Heart right ventricle (tissue), 16 donors: Measurements from ENCODE around the gene NFKB1. TPM values are rescaled to one million over a fixed set of nuclear protein-coding genes. Genes with fewer than 3 reads are reported as not detected.
A peak's percentile ranks its signal among the peaks of the same experiment; 100 is the strongest.

Experiments
- ATAC-seq, 8 donors: fragments of 200-7000 bp; cut with Tn5 transposase; one replicate each; pipeline ENCODE4 v1.9.1; 2020; ENCODE audit warnings: mild to moderate bottlenecking in 8 of 8, moderate library complexity in 8 of 8, moderate number of reproducible peaks in 1 of 8
- DNase-seq, 2 donors: peaks; one replicate each; pipeline ENCODE4 v3.0.0-alpha.2; 2020
- H3K27ac ChIP-seq, 10 donors: fragments of 200-600 bp; sonication (generic) in 2 of 10; one replicate each; pipeline versions ENCODE4 v1.5.0 to v1.8.0; 2020 to 2022; ENCODE audit warnings: mild to moderate bottlenecking in 3 of 10
- H3K27me3 ChIP-seq, 7 donors: fragments of 200-600 bp; one replicate each; pipeline ENCODE4 v1.8.0; 2021 to 2022; ENCODE audit warnings: mild to moderate bottlenecking in 2 of 7
- H3K36me3 ChIP-seq, 9 donors: fragments of 200-600 bp; sonication (generic) in 1 of 9; one replicate each; pipeline versions ENCODE4 v1.5.0 to v1.8.0; 2020 to 2022; ENCODE audit warnings: mild to moderate bottlenecking in 2 of 9
- H3K4me1 ChIP-seq, 9 donors: fragments of 200-600 bp; sonication (generic) in 1 of 9; one replicate each; pipeline versions ENCODE4 v1.5.0 to v1.8.0; 2020 to 2022; ENCODE audit warnings: mild to moderate bottlenecking in 4 of 9
- H3K4me3 ChIP-seq, 10 donors: fragments of 200-600 bp; sonication (generic) in 2 of 10; one replicate each; pipeline versions ENCODE4 v1.5.0 to v1.8.0; 2020 to 2022; ENCODE audit warnings: mild to moderate bottlenecking in 7 of 10, moderate library complexity in 2 of 10
- H3K9me3 ChIP-seq, 11 donors: fragments of 200-600 bp in 10 of 11; sonication (generic) in 2 of 11; one replicate each; pipeline versions ENCODE4 v1.5.0 to v1.8.0; 2013 to 2022; ENCODE audit warnings: mild to moderate bottlenecking in 2 of 11, control low read depth in 1 of 11, moderate library complexity in 1 of 11
- WGBS, 2 donors: extraction: QIAGEN DNeasy Blood & Tissue Kit; methylation state at CpG; one replicate each; pipeline ENCODE4 v1.1.7; 2013; ENCODE audit warnings: inconsistent platforms in 1 of 2; 5-methylcytosine and 5-hydroxymethylcytosine counted together
- intact Hi-C, 10 donors: fragments of 100-400 bp; cut with DNase I; formaldehyde crosslinking; loops; one replicate each; pipeline versions ENCODE4 v1.11.1 to v1.14.2; 2022
- long read RNA-seq, 3 donors: library from polyadenylated mRNA; unstranded; transcript quantifications; one replicate each; pipeline ENCODE4 v2.0.0, GENCODE V29; 2020 to 2021
- polyA plus RNA-seq, 2 donors: library from polyadenylated mRNA; stranded (reverse); fragments of 200-250 nt; gene quantifications; one replicate each; pipeline ENCODE4 v1.2.3, GENCODE V29; 2013
- total RNA-seq, 10 donors: library from RNA; stranded (reverse); fragmentation: NEBNext Ultra II Directional in 3 of 10; extraction: Animal tissue kit (Norgen Biotek cat#: 25700) in 3 of 10; gene quantifications; one replicate each; pipeline versions ENCODE4 v1.2.1 to v1.2.4, GENCODE V29; 2021 to 2023
- TF ChIP-seq, protein P1 (sequence below), 9 donors: fragments of 200-600 bp; sonication (generic) in 2 of 9; IDR thresholded peaks; one replicate each; pipeline versions ENCODE4 v1.5.0 to v1.8.0; 2021 to 2022; ENCODE audit warnings: antibody characterized with exemption in 9 of 9, mild to moderate bottlenecking in 5 of 9, moderate library complexity in 1 of 9
- donor health status: Arrhythmogenic right ventricular cardiomyopathy.
- donor health status: ischemic (EF 13 %, LVEDD 7.1; RV severe dilation, severe dysfunction).
- donor health status: healthy with polysubstance abuse.
- donor health status: DM: no; HTN: yes; CAD: no.
- donor health status: DM: no; HTN: no; CAD: no.
- donor health status: ischemic (EF 25% LVEDD 6.9; RV normal size, moderate dysfunction).
- donor health status: ischemic (EF 25% LVEDD 5.7; RV mildly dilated, moderate dysfunction).
- donor health status: healthy.
- donor health status: DM: yes; HTN: yes; CAD: no.
- donor health status: Ischemic cardiomyopathy.
- donor health status: ischemic (EF 35%, LVEDD 5.7; RV mildly dilated, moderate dysfunction).
- donor health status: nonischemic (EF 11% LVEDD 7.7; RV severe dilation, severe dysfunction).
- donor health status: DM: yes; HTN: yes; CAD: no.
- donor health status: PGD.
- donor health status: ischemic (EF 29% LVEDD 5.4; RV normal size, mild dysfunction).
- donor health status: nonischemic (EF 23%, LVEDD 6.1; RV moderate dilation, normal function).

NFKB1 gene, protein sequence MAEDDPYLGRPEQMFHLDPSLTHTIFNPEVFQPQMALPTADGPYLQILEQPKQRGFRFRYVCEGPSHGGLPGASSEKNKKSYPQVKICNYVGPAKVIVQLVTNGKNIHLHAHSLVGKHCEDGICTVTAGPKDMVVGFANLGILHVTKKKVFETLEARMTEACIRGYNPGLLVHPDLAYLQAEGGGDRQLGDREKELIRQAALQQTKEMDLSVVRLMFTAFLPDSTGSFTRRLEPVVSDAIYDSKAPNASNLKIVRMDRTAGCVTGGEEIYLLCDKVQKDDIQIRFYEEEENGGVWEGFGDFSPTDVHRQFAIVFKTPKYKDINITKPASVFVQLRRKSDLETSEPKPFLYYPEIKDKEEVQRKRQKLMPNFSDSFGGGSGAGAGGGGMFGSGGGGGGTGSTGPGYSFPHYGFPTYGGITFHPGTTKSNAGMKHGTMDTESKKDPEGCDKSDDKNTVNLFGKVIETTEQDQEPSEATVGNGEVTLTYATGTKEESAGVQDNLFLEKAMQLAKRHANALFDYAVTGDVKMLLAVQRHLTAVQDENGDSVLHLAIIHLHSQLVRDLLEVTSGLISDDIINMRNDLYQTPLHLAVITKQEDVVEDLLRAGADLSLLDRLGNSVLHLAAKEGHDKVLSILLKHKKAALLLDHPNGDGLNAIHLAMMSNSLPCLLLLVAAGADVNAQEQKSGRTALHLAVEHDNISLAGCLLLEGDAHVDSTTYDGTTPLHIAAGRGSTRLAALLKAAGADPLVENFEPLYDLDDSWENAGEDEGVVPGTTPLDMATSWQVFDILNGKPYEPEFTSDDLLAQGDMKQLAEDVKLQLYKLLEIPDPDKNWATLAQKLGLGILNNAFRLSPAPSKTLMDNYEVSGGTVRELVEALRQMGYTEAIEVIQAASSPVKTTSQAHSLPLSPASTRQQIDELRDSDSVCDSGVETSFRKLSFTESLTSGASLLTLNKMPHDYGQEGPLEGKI
- 10 to 100 TPM; 17.0 to 30.3 (median 20.6) TPM for total RNA-seq
- polyA plus RNA-seq, result 1 to 10 TPM; 4.5 to 7.9 TPM
- long read RNA-seq, donor 1, full-length matches to known transcripts, result 45 of 62 reads
- long read RNA-seq, donor 1, partial matches to known transcripts, result 11 of 62 reads
- long read RNA-seq, donor 1, other reads (novel, unspliced or antisense), result 6 of 62 reads
- long read RNA-seq, donor 2, full-length matches to known transcripts, result 40 of 55 reads
- long read RNA-seq, donor 2, partial matches to known transcripts, result 9 of 55 reads
- long read RNA-seq, donor 2, other reads (novel, unspliced or antisense), result 6 of 55 reads
- long read RNA-seq, donor 3, full-length matches to known transcripts, result 16 of 31 reads
- long read RNA-seq, donor 3, partial matches to known transcripts, result 12 of 31 reads
- long read RNA-seq, donor 3, other reads (novel, unspliced or antisense), result 3 of 31 reads

DNA sequence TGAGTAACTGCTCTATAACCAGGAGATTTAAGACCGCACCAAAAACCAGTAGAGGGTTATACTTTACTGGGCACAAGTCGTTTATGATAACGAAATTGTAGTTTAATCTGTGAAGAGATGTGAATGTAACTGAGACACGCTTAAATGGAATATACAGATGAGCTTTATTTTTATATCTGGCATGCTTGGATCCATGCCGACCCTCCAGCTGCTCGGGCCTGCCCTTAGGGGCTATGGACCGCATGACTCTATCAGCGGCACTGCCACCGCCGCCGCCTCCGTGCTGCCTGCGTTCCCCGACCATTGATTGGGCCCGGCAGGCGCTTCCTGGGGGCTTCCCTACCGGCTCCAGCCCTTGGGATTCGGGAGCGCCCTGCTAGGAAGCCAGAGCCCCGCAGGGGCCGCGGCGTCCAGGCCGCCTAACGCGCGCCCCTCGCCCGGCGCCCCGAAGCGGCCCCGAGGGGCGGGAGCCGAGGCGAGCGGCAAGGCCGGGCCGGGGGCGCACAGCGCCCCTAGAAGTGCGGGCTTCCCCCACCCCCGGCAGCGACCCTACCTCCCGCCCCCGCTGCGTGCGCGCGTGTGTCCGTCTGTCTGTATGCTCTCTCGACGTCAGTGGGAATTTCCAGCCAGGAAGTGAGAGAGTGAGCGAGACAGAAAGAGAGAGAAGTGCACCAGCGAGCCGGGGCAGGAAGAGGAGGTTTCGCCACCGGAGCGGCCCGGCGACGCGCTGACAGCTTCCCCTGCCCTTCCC is at the start of gene NFKB1:
NFKB1 (plus strand) TSS at position 664 of the 751 bp plus-strand sequence. CDS start 24,160 bp downstream, outside the sequence.
- DNase-seq, result peak; percentile 66 to 77
- peak; percentile 53 to 74 (median 61) for ATAC-seq
- H3K9me3 ChIP-seq, result no peaks in the 10 kb centered on the region
- peak within 1 kb of the TSS; percentile 93 to 100 (median 98) for H3K27ac ChIP-seq
- peaks cover 5 to 46% (median 42%) of the 10 kb centered on the region in 9 donors for H3K4me1 ChIP-seq
- H3K36me3 ChIP-seq, result no peaks in the 10 kb centered on the region
- intact Hi-C loops, result loop anchor here in 9 of 10 donors (5.0 to 10.0 kb wide), 11 partner anchors 51 to 364 kb away; partner anchors contain the start of genes UBE2D3 (in 2 of the 9) and CISD2 (in 1 of the 9)
- 1% methylated on average over 62 to 63 of the region's 63 CpGs for WGBS, 2 donors
- no peaks in the 10 kb centered on the region for H3K27me3 ChIP-seq
- TF ChIP-seq, protein P1, sequence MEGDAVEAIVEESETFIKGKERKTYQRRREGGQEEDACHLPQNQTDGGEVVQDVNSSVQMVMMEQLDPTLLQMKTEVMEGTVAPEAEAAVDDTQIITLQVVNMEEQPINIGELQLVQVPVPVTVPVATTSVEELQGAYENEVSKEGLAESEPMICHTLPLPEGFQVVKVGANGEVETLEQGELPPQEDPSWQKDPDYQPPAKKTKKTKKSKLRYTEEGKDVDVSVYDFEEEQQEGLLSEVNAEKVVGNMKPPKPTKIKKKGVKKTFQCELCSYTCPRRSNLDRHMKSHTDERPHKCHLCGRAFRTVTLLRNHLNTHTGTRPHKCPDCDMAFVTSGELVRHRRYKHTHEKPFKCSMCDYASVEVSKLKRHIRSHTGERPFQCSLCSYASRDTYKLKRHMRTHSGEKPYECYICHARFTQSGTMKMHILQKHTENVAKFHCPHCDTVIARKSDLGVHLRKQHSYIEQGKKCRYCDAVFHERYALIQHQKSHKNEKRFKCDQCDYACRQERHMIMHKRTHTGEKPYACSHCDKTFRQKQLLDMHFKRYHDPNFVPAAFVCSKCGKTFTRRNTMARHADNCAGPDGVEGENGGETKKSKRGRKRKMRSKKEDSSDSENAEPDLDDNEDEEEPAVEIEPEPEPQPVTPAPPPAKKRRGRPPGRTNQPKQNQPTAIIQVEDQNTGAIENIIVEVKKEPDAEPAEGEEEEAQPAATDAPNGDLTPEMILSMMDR (IDR thresholded peaks at IDR 0.05), result peak in 2 of 9 donors; percentile 0 to 5
- peak within 1 kb of the TSS; percentile 65 to 98 (median 89) for H3K4me3 ChIP-seq

DNA sequence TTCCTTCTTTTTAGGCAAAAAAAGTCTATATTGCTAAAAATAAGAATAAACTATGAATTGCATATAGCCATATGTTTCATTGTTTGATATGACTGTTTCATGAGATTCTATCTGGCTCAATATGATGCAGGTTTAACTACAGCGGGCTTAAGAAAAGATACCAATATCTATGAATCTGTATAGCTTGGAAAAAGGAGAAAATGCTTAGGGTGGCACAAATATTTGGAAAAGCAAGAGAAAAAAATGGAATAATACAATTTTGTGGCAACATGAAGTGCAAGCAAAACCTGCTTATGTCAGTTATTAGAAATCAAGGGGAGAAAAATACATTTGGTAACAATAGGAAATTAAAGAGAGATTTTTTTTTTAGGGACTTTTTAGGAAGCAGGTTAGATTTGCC is 48.3 kb upstream of the NFKB1 start:
- H3K4me1 ChIP-seq, result no peaks in the 10 kb centered on the region
- intact Hi-C loops, result loop anchor here in 5 of 10 donors (5.0 to 10.0 kb wide), 6 partner anchors 142 to 652 kb away; no protein-coding TSS in a partner anchor
- no peaks in the 10 kb centered on the region for H3K9me3 ChIP-seq
- no peak overlapping the region for H3K27ac ChIP-seq
- TF ChIP-seq, protein P1 (IDR thresholded peaks at IDR 0.05), result no peak
- WGBS, 2 donors, result 96 to 98% methylated on average over 1 of the region's 1 CpG
- H3K4me3 ChIP-seq, result no peak overlapping the region
- no peak for ATAC-seq
- H3K36me3 ChIP-seq, result no peaks in the 10 kb centered on the region
- peaks cover 0 to 2% (median 0%) of the 10 kb centered on the region in 7 donors for H3K27me3 ChIP-seq
- DNase-seq, result no peak

DNA sequence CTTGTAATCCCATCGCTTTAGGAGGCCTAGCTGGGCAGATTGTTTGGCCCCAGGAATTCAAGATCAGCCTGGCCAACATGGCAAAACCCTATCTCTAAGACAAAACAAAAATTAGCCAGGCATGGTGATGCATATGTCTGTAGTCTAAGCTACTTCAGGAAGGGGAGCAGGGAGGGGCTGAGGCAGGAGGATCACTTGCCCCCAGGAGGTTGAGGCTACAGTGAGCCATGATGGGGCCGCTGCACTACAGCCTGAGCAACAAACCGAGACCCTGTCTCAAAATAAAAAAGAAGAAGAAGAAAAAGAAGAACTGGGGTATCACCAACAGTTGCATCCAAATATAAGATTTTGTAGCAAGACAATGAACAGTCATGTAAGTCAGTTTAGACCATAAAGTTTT is 47.3 kb upstream of the NFKB1 start:
- ATAC-seq, result no peak
- WGBS, 2 donors, result 92 to 94% methylated on average over 3 of the region's 3 CpGs
- intact Hi-C loops, result loop anchor here in 5 of 10 donors (5.0 to 10.0 kb wide), 6 partner anchors 141 to 651 kb away; no protein-coding TSS in a partner anchor

More for the DNA sequence above, 47.3 kb upstream of the NFKB1 start:
- no peaks in the 10 kb centered on the region for H3K36me3 ChIP-seq
- TF ChIP-seq, protein P1 (IDR thresholded peaks at IDR 0.05), result no peak
- H3K27me3 ChIP-seq, result peaks cover 0 to 2% (median 0%) of the 10 kb centered on the region in 7 donors
- no peaks in the 10 kb centered on the region for H3K4me1 ChIP-seq
- no peak overlapping the region for H3K27ac ChIP-seq
- H3K4me3 ChIP-seq, result no peak overlapping the region
- DNase-seq, result no peak
- H3K9me3 ChIP-seq, result no peaks in the 10 kb centered on the region
